GM23338 (cell line): Measurements from ENCODE around the gene SLC37A1. TPM values are rescaled to one million over a fixed set of nuclear protein-coding genes. Genes with fewer than 3 reads are reported as not detected.

Source experiments
- ATAC-seq: fragments of 200-7000 bp; cut with Tn5 transposase; 3 replicates; pipeline ENCODE4 v1.9.1; 2020
- DNase-seq: peaks from one replicate; pipeline ENCODE4 v3.0.0-alpha.2; 2015; ENCODE audit warnings: low spot score
- H2AFZ ChIP-seq: fragments of 200-600 bp; sonication (generic); 2 replicates; pipeline ENCODE4 v1.8.0; 2016; ENCODE audit warnings: antibody characterized with exemption, mild to moderate bottlenecking, moderate library complexity
- H3F3A ChIP-seq: fragments of 200-600 bp; sonication (generic); replicated peaks from 2 replicates; pipeline ENCODE4 v1.8.0; 2017; ENCODE audit warnings: antibody characterized with exemption, mixed run types, low read depth
- H3K27ac ChIP-seq: fragments of 200-600 bp; sonication (generic); 2 replicates; pipeline ENCODE4 v1.6.1; 2016; ENCODE audit warnings: low read depth
- H3K27me3 ChIP-seq: fragments of 200-600 bp; sonication (generic); 2 replicates; pipeline ENCODE4 v1.8.0; 2016; ENCODE audit warnings: mild to moderate bottlenecking, mixed run types, moderate library complexity; ENCODE audit not compliant: insufficient read depth
- H3K36me3 ChIP-seq: fragments of 200-600 bp; sonication (generic); 2 replicates; pipeline ENCODE4 v1.8.0; 2016; ENCODE audit warnings: mild to moderate bottlenecking; ENCODE audit not compliant: insufficient read depth
- H3K4me1 ChIP-seq: fragments of 200-600 bp; sonication (generic); 2 replicates; pipeline ENCODE4 v1.8.0; 2016; ENCODE audit warnings: mild to moderate bottlenecking, moderate library complexity; ENCODE audit not compliant: insufficient read depth
- H3K4me2 ChIP-seq: fragments of 200-600 bp; sonication (generic); 2 replicates; pipeline ENCODE4 v1.7.1; 2017; ENCODE audit warnings: mixed run types
- H3K4me3 ChIP-seq: fragments of 200-600 bp; sonication (generic); 2 replicates; pipeline ENCODE4 v1.6.1; 2016; ENCODE audit warnings: mixed run types
- H3K79me2 ChIP-seq: fragments of 200-600 bp; sonication (generic); replicated peaks from 2 replicates; pipeline ENCODE4 v1.8.0; 2017; ENCODE audit warnings: mild to moderate bottlenecking; ENCODE audit not compliant: insufficient read depth
- H3K9me2 ChIP-seq: fragments of 200-600 bp; sonication (generic); 2 replicates; pipeline ENCODE4 v1.8.0; 2017; ENCODE audit not compliant: insufficient read depth
- H4K20me1 ChIP-seq: fragments of 200-600 bp; sonication (generic); replicated peaks from 2 replicates; pipeline ENCODE4 v1.8.0; 2017; ENCODE audit warnings: mild to moderate bottlenecking; ENCODE audit not compliant: insufficient read depth
- H3K27ac Mint-ChIP-seq: 2 replicates; pipeline ENCODE4 v1.8.0; 2020; ENCODE audit warnings: inconsistent platforms, mild to moderate bottlenecking, moderate library complexity, mixed read lengths
- H3K27me3 Mint-ChIP-seq: 3 replicates; pipeline ENCODE4 v1.8.0; 2022; ENCODE audit warnings: low read depth, mild to moderate bottlenecking, moderate library complexity, mixed read lengths, inconsistent platforms; ENCODE audit not compliant: insufficient read depth, poor library complexity
- H3K36me3 Mint-ChIP-seq: 3 replicates; pipeline ENCODE4 v1.8.0; 2021; ENCODE audit warnings: low read depth, mild to moderate bottlenecking, inconsistent platforms, moderate library complexity, mixed read lengths
- H3K4me1 Mint-ChIP-seq: 3 replicates; pipeline ENCODE4 v1.8.0; 2020; ENCODE audit warnings: mild to moderate bottlenecking, inconsistent platforms, mixed read lengths
- H3K4me3 Mint-ChIP-seq: 3 replicates; pipeline ENCODE4 v1.8.0; 2021; ENCODE audit warnings: moderate library complexity, mild to moderate bottlenecking, inconsistent platforms, mixed read lengths
- H3K9me3 Mint-ChIP-seq: 3 replicates; pipeline ENCODE4 v1.8.0; 2020; ENCODE audit warnings: moderate library complexity, mild to moderate bottlenecking, inconsistent platforms, mixed read lengths
- EZH2 ChIP-seq: fragments of 200-600 bp; sonication (generic); IDR thresholded peaks from one replicate; pipeline ENCODE4 v1.8.0; 2017; ENCODE audit warnings: antibody characterized with exemption, mild to moderate bottlenecking, low read depth; ENCODE audit not compliant: unreplicated experiment
- EZH2phosphoT487 ChIP-seq: fragments of 200-600 bp; sonication (generic); IDR thresholded peaks from one replicate; pipeline ENCODE4 v1.8.1; 2018; ENCODE audit warnings: antibody characterized with exemption; ENCODE audit not compliant: unreplicated experiment
- JUNB ChIP-seq: IDR thresholded peaks from one replicate; pipeline ENCODE4 v1.6.1; 2016; ENCODE audit warnings: antibody characterized with exemption; ENCODE audit not compliant: unreplicated experiment
- POLR2AphosphoS5 ChIP-seq: IDR thresholded peaks from 2 replicates; pipeline ENCODE4 v1.6.1; 2016; ENCODE audit warnings: antibody characterized with exemption, low read depth
- STAT1 ChIP-seq: IDR thresholded peaks from one replicate; pipeline ENCODE4 v1.6.1; 2016; ENCODE audit warnings: antibody characterized with exemption; ENCODE audit not compliant: unreplicated experiment
- ZNF114 ChIP-seq: fragments of 250-450 bp; sonication (Bioruptor Pico); IDR thresholded peaks from 2 replicates; pipeline ENCODE4 v1.5.0; 2020; ENCODE audit warnings: mild to moderate bottlenecking, moderate library complexity
- ZNF331 ChIP-seq: fragments of 250-450 bp; sonication (Bioruptor Pico); IDR thresholded peaks from 2 replicates; pipeline ENCODE4 v1.5.0; 2020; ENCODE audit warnings: low read depth, mild to moderate bottlenecking, moderate library complexity
- polyA plus RNA-seq: library from polyadenylated mRNA; unstranded; fragments of >200 nt; fragmentation: Nextera tagmentation; extraction: Ambion mirVana; gene quantifications from 2 replicates; pipeline ENCODE4 v1.2.1, GENCODE V29; 2016
- total RNA-seq: library from RNA; depleted of rRNA; stranded (reverse); fragments of >200 nt; shearing (Covaris generic); gene quantifications from 2 replicates; pipeline ENCODE4 v1.2.3, GENCODE V29; 2014
- TF ChIP-seq, protein P1 (sequence below): fragments of 250-450 bp; sonication (Bioruptor Pico); IDR thresholded peaks from 2 replicates; pipeline ENCODE4 v1.5.0; 2020; ENCODE audit warnings: mild to moderate bottlenecking, moderate library complexity
- TF ChIP-seq, protein P2 (sequence below): IDR thresholded peaks from 2 replicates; pipeline ENCODE4 v1.6.1; 2016; ENCODE audit warnings: antibody characterized with exemption
- TF ChIP-seq, protein P3 (sequence below), 2 experiments: fragments of 200-600 bp in 1 of 2; sonication (generic) in 1 of 2; conservative IDR thresholded peaks; 2 replicates each; pipeline versions ENCODE4 v1.5.1 to v1.6.1; 2016 to 2017; ENCODE audit warnings: antibody characterized with exemption in 2 of 2, low read depth in 2 of 2, mild to moderate bottlenecking in 2 of 2, moderate library complexity in 1 of 2
- TF ChIP-seq, protein P4 (sequence below): IDR thresholded peaks from one replicate; pipeline ENCODE4 v1.6.1; 2018; ENCODE audit warnings: antibody characterized with exemption; ENCODE audit not compliant: unreplicated experiment

The SLC37A1 gene
- total and polyA plus RNA-seq, 2 experiments from 2014 or later = 14.0 to 30.3 TPM

DNA sequence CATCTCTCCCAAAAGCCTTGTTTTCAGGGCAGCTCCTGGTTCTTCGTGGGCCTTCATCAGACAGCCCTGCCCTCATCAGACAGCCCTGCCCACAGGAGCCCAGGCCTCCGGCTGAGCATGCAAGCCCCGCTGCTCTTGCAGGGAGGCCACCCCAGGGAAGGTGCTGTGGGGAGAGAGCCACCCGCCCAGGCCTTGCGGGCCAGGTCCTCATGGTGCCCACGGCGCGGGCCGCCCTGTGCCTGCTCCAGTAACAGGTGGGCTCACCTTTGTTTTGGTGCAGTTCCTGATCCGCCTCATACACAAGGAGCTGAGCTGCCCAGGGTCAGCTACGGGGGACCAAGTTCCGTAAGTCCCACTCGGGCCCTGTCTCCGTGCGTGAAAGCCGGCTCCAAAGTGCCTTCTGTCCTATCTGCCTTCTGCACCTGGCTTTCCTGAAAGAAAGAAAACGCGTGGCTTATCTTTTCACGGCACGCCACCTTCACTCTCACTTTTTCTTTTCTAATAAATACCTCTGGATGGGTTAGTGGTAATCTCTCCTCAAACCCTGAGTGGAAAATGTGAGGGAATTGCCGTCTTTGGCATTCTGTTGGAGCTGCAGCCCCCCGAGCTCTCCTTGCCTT is 65.9 kb downstream of the SLC37A1 start (continued):
- TF ChIP-seq, protein P1, sequence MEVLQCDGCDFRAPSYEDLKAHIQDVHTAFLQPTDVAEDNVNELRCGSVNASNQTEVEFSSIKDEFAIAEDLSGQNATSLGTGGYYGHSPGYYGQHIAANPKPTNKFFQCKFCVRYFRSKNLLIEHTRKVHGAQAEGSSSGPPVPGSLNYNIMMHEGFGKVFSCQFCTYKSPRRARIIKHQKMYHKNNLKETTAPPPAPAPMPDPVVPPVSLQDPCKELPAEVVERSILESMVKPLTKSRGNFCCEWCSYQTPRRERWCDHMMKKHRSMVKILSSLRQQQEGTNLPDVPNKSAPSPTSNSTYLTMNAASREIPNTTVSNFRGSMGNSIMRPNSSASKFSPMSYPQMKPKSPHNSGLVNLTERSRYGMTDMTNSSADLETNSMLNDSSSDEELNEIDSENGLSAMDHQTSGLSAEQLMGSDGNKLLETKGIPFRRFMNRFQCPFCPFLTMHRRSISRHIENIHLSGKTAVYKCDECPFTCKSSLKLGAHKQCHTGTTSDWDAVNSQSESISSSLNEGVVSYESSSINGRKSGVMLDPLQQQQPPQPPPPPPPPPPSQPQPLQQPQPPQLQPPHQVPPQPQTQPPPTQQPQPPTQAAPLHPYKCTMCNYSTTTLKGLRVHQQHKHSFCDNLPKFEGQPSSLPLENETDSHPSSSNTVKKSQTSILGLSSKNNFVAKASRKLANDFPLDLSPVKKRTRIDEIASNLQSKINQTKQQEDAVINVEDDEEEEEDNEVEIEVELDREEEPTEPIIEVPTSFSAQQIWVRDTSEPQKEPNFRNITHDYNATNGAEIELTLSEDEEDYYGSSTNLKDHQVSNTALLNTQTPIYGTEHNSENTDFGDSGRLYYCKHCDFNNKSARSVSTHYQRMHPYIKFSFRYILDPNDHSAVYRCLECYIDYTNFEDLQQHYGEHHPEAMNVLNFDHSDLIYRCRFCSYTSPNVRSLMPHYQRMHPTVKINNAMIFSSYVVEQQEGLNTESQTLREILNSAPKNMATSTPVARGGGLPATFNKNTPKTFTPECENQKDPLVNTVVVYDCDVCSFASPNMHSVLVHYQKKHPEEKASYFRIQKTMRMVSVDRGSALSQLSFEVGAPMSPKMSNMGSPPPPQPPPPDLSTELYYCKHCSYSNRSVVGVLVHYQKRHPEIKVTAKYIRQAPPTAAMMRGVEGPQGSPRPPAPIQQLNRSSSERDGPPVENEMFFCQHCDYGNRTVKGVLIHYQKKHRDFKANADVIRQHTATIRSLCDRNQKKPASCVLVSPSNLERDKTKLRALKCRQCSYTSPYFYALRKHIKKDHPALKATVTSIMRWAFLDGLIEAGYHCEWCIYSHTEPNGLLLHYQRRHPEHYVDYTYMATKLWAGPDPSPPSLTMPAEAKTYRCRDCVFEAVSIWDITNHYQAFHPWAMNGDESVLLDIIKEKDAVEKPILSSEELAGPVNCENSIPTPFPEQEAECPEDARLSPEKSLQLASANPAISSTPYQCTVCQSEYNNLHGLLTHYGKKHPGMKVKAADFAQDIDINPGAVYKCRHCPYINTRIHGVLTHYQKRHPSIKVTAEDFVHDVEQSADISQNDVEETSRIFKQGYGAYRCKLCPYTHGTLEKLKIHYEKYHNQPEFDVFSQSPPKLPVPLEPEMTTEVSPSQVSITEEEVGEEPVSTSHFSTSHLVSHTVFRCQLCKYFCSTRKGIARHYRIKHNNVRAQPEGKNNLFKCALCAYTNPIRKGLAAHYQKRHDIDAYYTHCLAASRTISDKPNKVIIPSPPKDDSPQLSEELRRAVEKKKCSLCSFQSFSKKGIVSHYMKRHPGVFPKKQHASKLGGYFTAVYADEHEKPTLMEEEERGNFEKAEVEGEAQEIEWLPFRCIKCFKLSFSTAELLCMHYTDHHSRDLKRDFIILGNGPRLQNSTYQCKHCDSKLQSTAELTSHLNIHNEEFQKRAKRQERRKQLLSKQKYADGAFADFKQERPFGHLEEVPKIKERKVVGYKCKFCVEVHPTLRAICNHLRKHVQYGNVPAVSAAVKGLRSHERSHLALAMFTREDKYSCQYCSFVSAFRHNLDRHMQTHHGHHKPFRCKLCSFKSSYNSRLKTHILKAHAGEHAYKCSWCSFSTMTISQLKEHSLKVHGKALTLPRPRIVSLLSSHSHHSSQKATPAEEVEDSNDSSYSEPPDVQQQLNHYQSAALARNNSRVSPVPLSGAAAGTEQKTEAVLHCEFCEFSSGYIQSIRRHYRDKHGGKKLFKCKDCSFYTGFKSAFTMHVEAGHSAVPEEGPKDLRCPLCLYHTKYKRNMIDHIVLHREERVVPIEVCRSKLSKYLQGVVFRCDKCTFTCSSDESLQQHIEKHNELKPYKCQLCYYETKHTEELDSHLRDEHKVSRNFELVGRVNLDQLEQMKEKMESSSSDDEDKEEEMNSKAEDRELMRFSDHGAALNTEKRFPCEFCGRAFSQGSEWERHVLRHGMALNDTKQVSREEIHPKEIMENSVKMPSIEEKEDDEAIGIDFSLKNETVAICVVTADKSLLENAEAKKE (CRISPR knock-in tag) = no peak

DNA sequence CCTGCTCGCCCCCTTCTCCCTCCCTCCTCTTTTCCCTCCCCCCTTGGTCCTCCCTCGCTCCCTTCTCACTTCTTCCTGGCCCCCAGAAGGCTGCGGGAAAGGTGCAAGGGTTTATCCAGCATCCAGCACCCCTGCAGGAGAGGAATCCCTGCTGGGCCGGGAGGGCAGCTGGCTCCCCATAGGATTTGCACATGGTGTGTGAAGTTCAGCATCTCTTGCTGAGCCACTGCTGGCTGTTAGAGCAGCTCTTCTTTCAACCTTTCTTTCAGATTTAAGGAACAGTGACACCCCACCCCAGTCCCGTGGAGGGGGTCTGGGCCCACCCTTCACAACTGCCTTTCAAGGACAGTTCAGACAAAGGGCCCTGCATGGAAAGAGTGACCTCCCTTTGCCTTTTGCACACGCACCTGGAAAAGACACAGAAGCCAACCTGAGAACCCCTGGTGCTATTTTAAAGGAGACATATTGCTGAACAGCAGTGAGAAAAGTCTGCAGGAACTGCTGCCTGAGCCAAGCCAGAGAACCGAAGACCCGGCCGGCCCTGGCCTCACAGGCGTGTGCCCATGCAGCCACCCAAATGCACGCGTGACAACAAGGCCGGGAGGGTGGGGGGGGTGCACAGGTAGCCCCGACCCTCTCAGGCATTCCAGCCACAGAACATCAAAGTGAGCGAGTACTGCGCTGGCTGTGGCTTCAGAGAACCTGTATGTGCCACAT is 66.6 kb downstream of the SLC37A1 start:
- H2AFZ ChIP-seq = no peak overlapping the region
- TF ChIP-seq, protein P2, sequence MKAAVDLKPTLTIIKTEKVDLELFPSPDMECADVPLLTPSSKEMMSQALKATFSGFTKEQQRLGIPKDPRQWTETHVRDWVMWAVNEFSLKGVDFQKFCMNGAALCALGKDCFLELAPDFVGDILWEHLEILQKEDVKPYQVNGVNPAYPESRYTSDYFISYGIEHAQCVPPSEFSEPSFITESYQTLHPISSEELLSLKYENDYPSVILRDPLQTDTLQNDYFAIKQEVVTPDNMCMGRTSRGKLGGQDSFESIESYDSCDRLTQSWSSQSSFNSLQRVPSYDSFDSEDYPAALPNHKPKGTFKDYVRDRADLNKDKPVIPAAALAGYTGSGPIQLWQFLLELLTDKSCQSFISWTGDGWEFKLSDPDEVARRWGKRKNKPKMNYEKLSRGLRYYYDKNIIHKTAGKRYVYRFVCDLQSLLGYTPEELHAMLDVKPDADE = no peak
- no peak for TF ChIP-seq POLR2AphosphoS5
- TF ChIP-seq ZNF331 (CRISPR knock-in tag) = no peak
- no peak for TF ChIP-seq EZH2phosphoT487
- no peak for TF ChIP-seq EZH2
- no peak for TF ChIP-seq STAT1
- TF ChIP-seq, protein P3, sequence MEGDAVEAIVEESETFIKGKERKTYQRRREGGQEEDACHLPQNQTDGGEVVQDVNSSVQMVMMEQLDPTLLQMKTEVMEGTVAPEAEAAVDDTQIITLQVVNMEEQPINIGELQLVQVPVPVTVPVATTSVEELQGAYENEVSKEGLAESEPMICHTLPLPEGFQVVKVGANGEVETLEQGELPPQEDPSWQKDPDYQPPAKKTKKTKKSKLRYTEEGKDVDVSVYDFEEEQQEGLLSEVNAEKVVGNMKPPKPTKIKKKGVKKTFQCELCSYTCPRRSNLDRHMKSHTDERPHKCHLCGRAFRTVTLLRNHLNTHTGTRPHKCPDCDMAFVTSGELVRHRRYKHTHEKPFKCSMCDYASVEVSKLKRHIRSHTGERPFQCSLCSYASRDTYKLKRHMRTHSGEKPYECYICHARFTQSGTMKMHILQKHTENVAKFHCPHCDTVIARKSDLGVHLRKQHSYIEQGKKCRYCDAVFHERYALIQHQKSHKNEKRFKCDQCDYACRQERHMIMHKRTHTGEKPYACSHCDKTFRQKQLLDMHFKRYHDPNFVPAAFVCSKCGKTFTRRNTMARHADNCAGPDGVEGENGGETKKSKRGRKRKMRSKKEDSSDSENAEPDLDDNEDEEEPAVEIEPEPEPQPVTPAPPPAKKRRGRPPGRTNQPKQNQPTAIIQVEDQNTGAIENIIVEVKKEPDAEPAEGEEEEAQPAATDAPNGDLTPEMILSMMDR (conservative IDR thresholded peaks at IDR 0.05; ENCODE audit: low read depth in 2 of 2) = no peak
- no peak for TF ChIP-seq ZNF114 (CRISPR knock-in tag)
- no peak for TF ChIP-seq JUNB
- TF ChIP-seq, protein P4, sequence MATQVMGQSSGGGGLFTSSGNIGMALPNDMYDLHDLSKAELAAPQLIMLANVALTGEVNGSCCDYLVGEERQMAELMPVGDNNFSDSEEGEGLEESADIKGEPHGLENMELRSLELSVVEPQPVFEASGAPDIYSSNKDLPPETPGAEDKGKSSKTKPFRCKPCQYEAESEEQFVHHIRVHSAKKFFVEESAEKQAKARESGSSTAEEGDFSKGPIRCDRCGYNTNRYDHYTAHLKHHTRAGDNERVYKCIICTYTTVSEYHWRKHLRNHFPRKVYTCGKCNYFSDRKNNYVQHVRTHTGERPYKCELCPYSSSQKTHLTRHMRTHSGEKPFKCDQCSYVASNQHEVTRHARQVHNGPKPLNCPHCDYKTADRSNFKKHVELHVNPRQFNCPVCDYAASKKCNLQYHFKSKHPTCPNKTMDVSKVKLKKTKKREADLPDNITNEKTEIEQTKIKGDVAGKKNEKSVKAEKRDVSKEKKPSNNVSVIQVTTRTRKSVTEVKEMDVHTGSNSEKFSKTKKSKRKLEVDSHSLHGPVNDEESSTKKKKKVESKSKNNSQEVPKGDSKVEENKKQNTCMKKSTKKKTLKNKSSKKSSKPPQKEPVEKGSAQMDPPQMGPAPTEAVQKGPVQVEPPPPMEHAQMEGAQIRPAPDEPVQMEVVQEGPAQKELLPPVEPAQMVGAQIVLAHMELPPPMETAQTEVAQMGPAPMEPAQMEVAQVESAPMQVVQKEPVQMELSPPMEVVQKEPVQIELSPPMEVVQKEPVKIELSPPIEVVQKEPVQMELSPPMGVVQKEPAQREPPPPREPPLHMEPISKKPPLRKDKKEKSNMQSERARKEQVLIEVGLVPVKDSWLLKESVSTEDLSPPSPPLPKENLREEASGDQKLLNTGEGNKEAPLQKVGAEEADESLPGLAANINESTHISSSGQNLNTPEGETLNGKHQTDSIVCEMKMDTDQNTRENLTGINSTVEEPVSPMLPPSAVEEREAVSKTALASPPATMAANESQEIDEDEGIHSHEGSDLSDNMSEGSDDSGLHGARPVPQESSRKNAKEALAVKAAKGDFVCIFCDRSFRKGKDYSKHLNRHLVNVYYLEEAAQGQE = no peak

More for the DNA sequence above, 66.6 kb downstream of the SLC37A1 start:
- peaks cover 19% of the 10 kb centered on the region for H3K9me3 Mint-ChIP-seq
- H3K4me1 ChIP-seq = no peaks in the 10 kb centered on the region
- peaks cover 11% of the 10 kb centered on the region; the same call in 1 of the 2 replicates for H3K36me3 ChIP-seq
- H3K4me3 Mint-ChIP-seq = no peak overlapping the region
- DNase-seq (no peak), ATAC-seq (no peak; the same call in 2 of the 3 replicates)
- H3K9me2 ChIP-seq = no peaks in the 10 kb centered on the region; the same call in 1 of the 2 replicates
- H3K4me2 ChIP-seq = no peak overlapping the region
- peaks cover 16% of the 10 kb centered on the region for H3K27me3 Mint-ChIP-seq
- no peak overlapping the region for H3K27ac ChIP-seq
- 0 out of 2 replicates have a peak, but pooled peaks cover 4% of the 10 kb centered on the region for H3F3A ChIP-seq
- no peaks in the 10 kb centered on the region for H3K4me1 Mint-ChIP-seq
- no peak overlapping the region for H3K4me3 ChIP-seq
- H3K27ac Mint-ChIP-seq = no peak overlapping the region
- no peaks in the 10 kb centered on the region for H3K79me2 ChIP-seq
- H4K20me1 ChIP-seq = no peaks in the 10 kb centered on the region
- H3K27me3 ChIP-seq = no peaks in the 10 kb centered on the region
- H3K36me3 Mint-ChIP-seq = peaks cover 36% of the 10 kb centered on the region
